Fibroblast of lung (primary cell): ENCODE measurements around the gene CHRM3. TPM values are rescaled to one million over a fixed set of nuclear protein-coding genes. Genes with fewer than 3 reads are reported as not detected.

Experiments
- DNase-seq, 2 donors: peaks; one replicate each; pipeline versions ENCODE4 v3.0.0 to v3.0.0-alpha.2; 2010; ENCODE audit warnings: low read depth in 2 of 2
- H2AFZ ChIP-seq: 2 replicates; pipeline ENCODE4 v1.5.1; 2012; ENCODE audit warnings: low read length, control low read depth, inconsistent platforms
- H3K27ac ChIP-seq: 2 replicates; pipeline ENCODE4 v1.5.1; 2011; ENCODE audit warnings: low read length, control low read depth; ENCODE audit not compliant: insufficient read depth
- H3K27me3 ChIP-seq: 2 replicates; pipeline ENCODE4 v1.5.1; 2011; ENCODE audit warnings: mild to moderate bottlenecking, low read length; ENCODE audit not compliant: control insufficient read depth, insufficient read depth
- H3K36me3 ChIP-seq: 2 replicates; pipeline ENCODE4 v1.5.1; 2011; ENCODE audit warnings: low read length; ENCODE audit not compliant: control insufficient read depth, insufficient read depth
- H3K4me1 ChIP-seq: 2 replicates; pipeline ENCODE4 v1.5.1; 2011; ENCODE audit warnings: low read length; ENCODE audit not compliant: control insufficient read depth, insufficient read depth; ENCODE audit errors: extremely low read depth
- H3K4me2 ChIP-seq: 2 replicates; pipeline ENCODE4 v1.5.1; 2011; ENCODE audit warnings: low read length, control low read depth; ENCODE audit not compliant: insufficient read depth; ENCODE audit errors: extremely low read depth
- H3K4me3 ChIP-seq, 4 experiments: fragments of 200-600 bp in 1 of 4; sonication (generic) in 1 of 4; replicated peaks in 1 of 4; 2 replicates each; pipeline ENCODE4 v1.5.1; 2011 to 2016; ENCODE audit warnings: low read length in 4 of 4, low read depth in 3 of 4, mild to moderate bottlenecking in 3 of 4, control low read depth in 2 of 4, inconsistent platforms in 1 of 4, mixed read lengths in 1 of 4; ENCODE audit not compliant: insufficient read depth in 1 of 4; ENCODE audit errors: control extremely low read depth in 1 of 4
- H3K79me2 ChIP-seq: 2 replicates; pipeline ENCODE4 v1.5.1; 2012; ENCODE audit warnings: mild to moderate bottlenecking, low read length, inconsistent platforms; ENCODE audit not compliant: control insufficient read depth, insufficient read depth
- H3K9ac ChIP-seq: 2 replicates; pipeline ENCODE4 v1.5.1; 2011; ENCODE audit warnings: mild to moderate bottlenecking, low read length, control low read depth; ENCODE audit not compliant: insufficient read depth
- H3K9me3 ChIP-seq: 2 replicates; pipeline ENCODE4 v1.5.1; 2012; ENCODE audit warnings: low read depth, low read length; ENCODE audit not compliant: control insufficient read depth, insufficient read depth
- H4K20me1 ChIP-seq: 2 replicates; pipeline ENCODE4 v1.5.1; 2011; ENCODE audit warnings: low read length; ENCODE audit not compliant: control insufficient read depth, insufficient read depth; ENCODE audit errors: extremely low read depth
- EZH2 ChIP-seq: IDR thresholded peaks from 2 replicates; pipeline ENCODE4 v1.5.1; 2012; ENCODE audit warnings: low read length, control low read depth, mild to moderate bottlenecking; ENCODE audit errors: missing control alignments
- polyA plus RNA-seq, 2 donors: library from polyadenylated mRNA; depleted of rRNA in 1 of 2; stranded (reverse) in 1 of 2; unstranded in 1 of 2; fragments of >200 nt; gene quantifications; 2 replicates each; pipeline ENCODE4 v1.2.1, GENCODE V29; 2011 to 2012; ENCODE audit warnings: missing spikeins in 1 of 2
- total RNA-seq: library from RNA; depleted of rRNA; stranded (reverse); fragments of >200 nt; gene quantifications from 2 replicates; pipeline ENCODE4 v1.2.1, GENCODE V29; 2014
- TF ChIP-seq, protein P1 (sequence below), 2 donors: IDR thresholded peaks in 1 of 2; conservative IDR thresholded peaks in 1 of 2; 1 replicate in 1 of 2; 2 replicates in 1 of 2; pipeline ENCODE4 v1.5.1; 2011 to 2012; ENCODE audit warnings: low read length in 2 of 2, control low read depth in 1 of 2, inconsistent platforms in 1 of 2, low read depth in 1 of 2, mild to moderate bottlenecking in 1 of 2

The CHRM3 gene
- total and polyA plus RNA-seq, 2 donors (not counting 1 experiment from before 2014, with no cell fraction given): under 0.01 to 0.02 TPM

- H3K36me3 ChIP-seq: no peaks in the 10 kb centered on the region
- peak in 1 of 2 donors; percentile 63 for DNase-seq
- no peak overlapping the region for H3K4me3 ChIP-seq
- H3K27me3 ChIP-seq: no peaks in the 10 kb centered on the region
- no peak overlapping the region for H3K4me2 ChIP-seq
- H3K9ac ChIP-seq: no peak overlapping the region
- no peak overlapping the region for H2AFZ ChIP-seq
- no peak overlapping the region for H3K27ac ChIP-seq
- TF ChIP-seq, protein P1, sequence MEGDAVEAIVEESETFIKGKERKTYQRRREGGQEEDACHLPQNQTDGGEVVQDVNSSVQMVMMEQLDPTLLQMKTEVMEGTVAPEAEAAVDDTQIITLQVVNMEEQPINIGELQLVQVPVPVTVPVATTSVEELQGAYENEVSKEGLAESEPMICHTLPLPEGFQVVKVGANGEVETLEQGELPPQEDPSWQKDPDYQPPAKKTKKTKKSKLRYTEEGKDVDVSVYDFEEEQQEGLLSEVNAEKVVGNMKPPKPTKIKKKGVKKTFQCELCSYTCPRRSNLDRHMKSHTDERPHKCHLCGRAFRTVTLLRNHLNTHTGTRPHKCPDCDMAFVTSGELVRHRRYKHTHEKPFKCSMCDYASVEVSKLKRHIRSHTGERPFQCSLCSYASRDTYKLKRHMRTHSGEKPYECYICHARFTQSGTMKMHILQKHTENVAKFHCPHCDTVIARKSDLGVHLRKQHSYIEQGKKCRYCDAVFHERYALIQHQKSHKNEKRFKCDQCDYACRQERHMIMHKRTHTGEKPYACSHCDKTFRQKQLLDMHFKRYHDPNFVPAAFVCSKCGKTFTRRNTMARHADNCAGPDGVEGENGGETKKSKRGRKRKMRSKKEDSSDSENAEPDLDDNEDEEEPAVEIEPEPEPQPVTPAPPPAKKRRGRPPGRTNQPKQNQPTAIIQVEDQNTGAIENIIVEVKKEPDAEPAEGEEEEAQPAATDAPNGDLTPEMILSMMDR (conservative IDR thresholded peaks at IDR 0.05 in 1 of 2, IDR thresholded peaks at IDR 0.05 in 1 of 2; ENCODE audit: low read depth in 1 of 2, low read length in 2 of 2): no peak
- no peak for TF ChIP-seq EZH2
- no peaks in the 10 kb centered on the region for H4K20me1 ChIP-seq
- no peaks in the 10 kb centered on the region for H3K4me1 ChIP-seq
- H3K79me2 ChIP-seq: no peaks in the 10 kb centered on the region
- H3K9me3 ChIP-seq: no peaks in the 10 kb centered on the region
Observed at GRCh38 chr1:239354231-239354630, 32.1 kb upstream of the CHRM3 start.

DNA sequence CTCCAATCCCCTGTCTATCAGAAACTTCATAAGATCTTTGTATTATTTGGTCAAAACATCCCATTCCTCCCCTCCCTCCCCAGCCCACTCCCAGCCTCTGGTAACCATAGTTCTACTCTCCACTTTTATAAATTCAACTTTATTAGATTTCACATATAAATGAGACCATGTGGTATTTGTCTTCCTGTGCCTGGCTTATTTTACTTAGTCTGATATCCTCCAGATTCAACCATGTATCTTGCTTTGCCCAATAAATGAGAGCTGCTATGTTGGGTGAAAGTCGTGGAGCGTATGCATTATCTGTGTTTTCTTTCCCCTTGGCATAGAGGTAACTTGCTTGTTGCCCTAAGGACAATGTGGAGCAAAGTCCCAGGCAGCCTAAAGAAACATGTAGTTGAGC, 28.5 kb upstream of the CHRM3 start:
- H4K20me1 ChIP-seq: no peaks in the 10 kb centered on the region
- no peak overlapping the region for H3K9ac ChIP-seq
- no peak overlapping the region for H3K4me2 ChIP-seq
- no peak for TF ChIP-seq EZH2
- TF ChIP-seq, protein P1 (conservative IDR thresholded peaks at IDR 0.05 in 1 of 2, IDR thresholded peaks at IDR 0.05 in 1 of 2; ENCODE audit: low read depth in 1 of 2, low read length in 2 of 2): no peak
- H3K9me3 ChIP-seq: no peaks in the 10 kb centered on the region
- no peak overlapping the region for H3K4me3 ChIP-seq
- DNase-seq: no peak
- H3K79me2 ChIP-seq: no peaks in the 10 kb centered on the region
- no peak overlapping the region for H2AFZ ChIP-seq
- H3K4me1 ChIP-seq: no peaks in the 10 kb centered on the region
- H3K27me3 ChIP-seq: no peaks in the 10 kb centered on the region
- no peak overlapping the region for H3K27ac ChIP-seq
- no peaks in the 10 kb centered on the region for H3K36me3 ChIP-seq

DNA sequence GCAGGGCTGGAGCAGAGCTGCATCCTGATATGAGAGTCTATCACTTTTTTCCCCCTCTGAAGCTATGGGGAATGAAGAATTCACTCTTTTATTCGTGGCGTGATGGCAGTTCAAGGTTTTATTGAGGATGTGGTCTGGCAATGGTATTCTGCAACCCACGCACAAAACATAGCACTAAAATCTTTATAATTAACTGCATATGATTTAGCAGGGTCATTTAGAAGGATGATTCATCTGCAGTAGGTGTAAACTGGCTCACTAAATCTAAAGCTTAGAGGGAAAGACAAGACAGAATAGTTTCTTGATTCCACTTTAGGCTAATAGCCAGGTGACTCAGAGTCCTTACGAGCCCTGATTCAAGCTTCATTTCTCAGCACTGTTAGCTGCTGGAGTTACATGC, 25.0 kb upstream of the CHRM3 start:
- no peak overlapping the region for H3K27ac ChIP-seq
- no peaks in the 10 kb centered on the region for H4K20me1 ChIP-seq
- H3K4me1 ChIP-seq: no peaks in the 10 kb centered on the region
- H3K4me2 ChIP-seq: no peak overlapping the region
- no peaks in the 10 kb centered on the region for H3K27me3 ChIP-seq
- H2AFZ ChIP-seq: no peak overlapping the region
- H3K4me3 ChIP-seq: no peak overlapping the region
- H3K36me3 ChIP-seq: no peaks in the 10 kb centered on the region
- no peak overlapping the region for H3K9ac ChIP-seq
- peak; percentile 7 to 98 for DNase-seq
- TF ChIP-seq, protein P1 (conservative IDR thresholded peaks at IDR 0.05 in 1 of 2, IDR thresholded peaks at IDR 0.05 in 1 of 2; ENCODE audit: low read depth in 1 of 2, low read length in 2 of 2): no peak
- TF ChIP-seq EZH2: no peak
- no peaks in the 10 kb centered on the region for H3K9me3 ChIP-seq
- H3K79me2 ChIP-seq: no peaks in the 10 kb centered on the region
